ENCODE data around the gene OOSP3. TPM values are rescaled to one million over a fixed set of nuclear protein-coding genes. Genes with fewer than 3 reads are reported as not detected.

OOSP3 gene, protein sequence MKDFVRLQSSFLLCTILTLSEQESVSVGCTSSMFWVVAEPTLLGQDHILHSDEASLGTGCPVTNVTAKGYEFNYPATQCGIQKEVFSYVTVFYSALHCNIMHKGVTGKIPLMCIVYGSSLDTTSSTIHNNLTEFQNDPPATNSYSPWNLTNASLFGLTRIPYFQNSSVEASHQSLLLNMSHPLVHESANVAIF
- not detected in 2 replicates for total RNA-seq
- long read RNA-seq = 0 reads

GRCh38 chr11:59878575-59878974, at the start of gene OOSP3:
Gene OOSP3, plus strand, starts transcription at chr11:59878782. Its CDS starts 27 bp downstream, at chr11:59878809.
- no peaks in the 10 kb centered on the region for H3K27me3 Mint-ChIP-seq (ENCODE audit: low read depth)
- no peaks in the 10 kb centered on the region for H3K36me3 Mint-ChIP-seq (ENCODE audit: low read depth)
- no peak for DNase-seq (ENCODE audit: low read depth, low spot score)
- H3K4me1 Mint-ChIP-seq = no peaks in the 10 kb centered on the region
- H3K9me3 Mint-ChIP-seq = no peaks in the 10 kb centered on the region
- no peak for TF ChIP-seq CTCF (conservative IDR thresholded peaks at IDR 0.05)
- no peak within 1 kb of the TSS for H3K4me3 Mint-ChIP-seq
- H3K27ac Mint-ChIP-seq (ENCODE audit: unreplicated experiment) = no peak within 1 kb of the TSS

DNA sequence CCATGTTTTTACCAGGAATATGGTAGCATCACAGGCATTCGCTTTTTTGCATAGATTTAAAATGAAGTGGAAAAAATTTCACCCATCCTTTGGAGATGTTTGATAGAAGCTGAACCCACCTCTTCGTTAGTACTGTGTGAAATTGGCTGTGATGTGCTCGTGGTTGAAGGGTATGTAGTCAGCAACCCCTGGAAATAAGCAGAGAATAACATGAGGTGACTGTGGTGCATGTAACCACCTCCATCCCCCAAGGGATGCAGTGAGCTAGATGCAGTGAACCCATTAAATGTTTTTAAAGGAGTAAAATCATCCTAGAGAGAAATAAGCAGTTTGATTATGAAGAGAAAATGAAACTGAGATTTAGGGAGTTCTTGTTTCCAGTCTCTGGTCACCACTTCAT, 49.2 kb upstream of the OOSP3 start:
- H3K4me1 Mint-ChIP-seq = no peaks in the 10 kb centered on the region
- TF ChIP-seq CTCF (conservative IDR thresholded peaks at IDR 0.05) = no peak
- no peaks in the 10 kb centered on the region for H3K36me3 Mint-ChIP-seq (ENCODE audit: low read depth)
- H3K4me3 Mint-ChIP-seq = no peak overlapping the region
- peaks cover 2% of the 10 kb centered on the region for H3K27me3 Mint-ChIP-seq (ENCODE audit: low read depth)
- no peak overlapping the region for H3K27ac Mint-ChIP-seq (ENCODE audit: unreplicated experiment)
- no peaks in the 10 kb centered on the region for H3K9me3 Mint-ChIP-seq
- no peak for DNase-seq (ENCODE audit: low read depth, low spot score)

DNA sequence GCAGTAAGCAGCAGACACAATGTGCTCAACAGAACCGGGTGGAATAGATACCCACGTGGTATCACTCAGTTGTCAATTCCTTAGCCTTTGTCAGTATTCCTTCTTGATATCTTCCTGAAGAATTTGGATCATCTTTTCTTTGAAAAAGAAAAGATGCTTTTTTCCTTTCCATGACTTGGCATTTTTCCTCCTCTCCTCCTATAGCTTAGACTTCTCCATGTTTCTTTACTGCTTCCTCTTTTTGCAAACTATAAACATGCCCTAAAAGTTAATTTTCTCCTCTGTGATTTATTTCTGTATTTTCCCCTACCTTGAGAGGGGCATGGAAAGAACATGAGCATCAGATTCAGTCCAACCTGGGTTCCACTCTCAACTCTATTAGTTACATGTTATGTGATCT, 45.0 kb upstream of the OOSP3 start:
- H3K36me3 Mint-ChIP-seq (ENCODE audit: low read depth) = no peaks in the 10 kb centered on the region
- no peak for DNase-seq (ENCODE audit: low read depth, low spot score)
- no peaks in the 10 kb centered on the region for H3K9me3 Mint-ChIP-seq
- TF ChIP-seq CTCF (conservative IDR thresholded peaks at IDR 0.05) = no peak
- no peak overlapping the region for H3K4me3 Mint-ChIP-seq
- no peak overlapping the region for H3K27ac Mint-ChIP-seq (ENCODE audit: unreplicated experiment)
- no peaks in the 10 kb centered on the region for H3K4me1 Mint-ChIP-seq
- H3K27me3 Mint-ChIP-seq (ENCODE audit: low read depth) = peaks cover 5% of the 10 kb centered on the region

DNA sequence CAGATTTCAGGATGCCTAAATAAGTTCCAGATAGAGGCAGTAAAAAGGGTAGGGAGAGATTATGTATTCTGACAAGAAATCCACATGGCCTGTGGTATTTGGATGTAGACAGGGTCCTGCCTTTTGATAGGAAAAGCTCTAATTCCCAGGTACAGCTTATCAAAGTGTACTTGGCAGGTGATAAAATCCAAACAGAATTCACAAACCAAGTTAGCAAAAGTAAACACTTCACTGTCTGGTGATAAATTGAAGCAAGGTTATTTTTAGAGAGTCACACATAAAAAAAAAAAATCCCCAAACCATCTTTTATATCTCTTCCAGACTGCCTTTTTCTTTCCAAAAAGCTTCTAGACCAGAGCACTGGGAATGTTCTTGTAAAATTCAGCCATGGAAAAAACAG, 39.0 kb upstream of the OOSP3 start:
- TF ChIP-seq CTCF (conservative IDR thresholded peaks at IDR 0.05) = no peak
- Mint-ChIP-seq H3K36me3 (ENCODE audit: low read depth) (no peaks in the 10 kb centered on the region), H3K4me3 (no peak overlapping the region), H3K27me3 (ENCODE audit: low read depth) (peaks cover 10% of the 10 kb centered on the region), H3K4me1 (no peaks in the 10 kb centered on the region), H3K27ac (ENCODE audit: unreplicated experiment) (no peak overlapping the region), H3K9me3 (no peaks in the 10 kb centered on the region)
- DNase-seq (ENCODE audit: low read depth, low spot score) = no peak

DNA sequence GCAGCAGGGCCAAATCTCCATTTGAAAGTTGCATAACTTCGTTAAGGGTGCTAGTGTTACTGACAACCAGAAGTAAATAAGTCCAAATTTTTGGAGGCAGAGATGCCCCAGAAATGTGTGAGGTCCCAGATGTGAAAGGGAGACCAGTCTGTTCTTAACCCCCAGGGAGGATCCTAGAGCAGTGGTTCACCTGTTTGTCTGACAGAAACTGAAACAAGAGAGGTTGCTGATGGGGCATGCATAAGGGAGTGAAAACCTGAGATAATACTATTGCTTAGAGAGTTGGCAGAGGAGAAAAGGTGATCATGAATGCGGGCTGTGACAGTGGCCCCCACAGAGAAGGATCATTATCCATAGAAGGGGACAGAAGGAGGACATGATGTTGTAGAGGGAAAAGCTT, 37.1 kb upstream of the OOSP3 start:
- no peak overlapping the region for H3K4me3 Mint-ChIP-seq
- TF ChIP-seq CTCF (conservative IDR thresholded peaks at IDR 0.05) = no peak
- H3K27ac Mint-ChIP-seq (ENCODE audit: unreplicated experiment) = no peak overlapping the region
- no peaks in the 10 kb centered on the region for H3K36me3 Mint-ChIP-seq (ENCODE audit: low read depth)
- H3K4me1 Mint-ChIP-seq = peaks cover 10% of the 10 kb centered on the region
- DNase-seq (ENCODE audit: low read depth, low spot score) = no peak
- H3K27me3 Mint-ChIP-seq (ENCODE audit: low read depth) = peaks cover 10% of the 10 kb centered on the region
- no peaks in the 10 kb centered on the region for H3K9me3 Mint-ChIP-seq
